GM12872 (cell line): Measurements from ENCODE around the gene LAMB4.

Source experiments
- CTCF ChIP-seq: IDR thresholded peaks from 3 replicates; pipeline ENCODE4 v1.5.1; 2011; ENCODE audit warnings: low read depth, mild to moderate bottlenecking, low read length, moderate library complexity; ENCODE audit not compliant: insufficient read depth

The LAMB4 gene

GRCh38 chr7:108072116-108072515, 58.0 kb downstream of the LAMB4 start:
- no peak for TF ChIP-seq CTCF

DNA sequence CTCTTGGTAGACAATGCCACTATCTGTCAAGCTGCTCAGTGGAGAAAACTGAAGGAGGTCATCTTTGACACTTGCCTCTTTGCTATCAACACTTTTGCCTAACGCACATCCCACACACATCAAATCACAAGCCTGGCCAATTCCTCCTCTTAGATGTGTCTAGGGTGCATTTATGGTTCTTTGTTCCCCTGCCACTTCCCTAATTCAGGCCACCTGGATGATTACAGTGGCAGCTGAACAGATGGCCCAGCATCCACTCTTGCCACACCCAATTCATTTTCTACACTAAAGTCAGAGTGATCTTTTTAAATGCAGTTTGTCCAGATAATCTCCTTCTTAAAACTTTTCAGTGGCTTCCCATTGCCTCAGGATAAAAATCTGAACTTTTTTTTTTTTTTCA, 58.6 kb downstream of the LAMB4 start:
- no peak for TF ChIP-seq CTCF

DNA sequence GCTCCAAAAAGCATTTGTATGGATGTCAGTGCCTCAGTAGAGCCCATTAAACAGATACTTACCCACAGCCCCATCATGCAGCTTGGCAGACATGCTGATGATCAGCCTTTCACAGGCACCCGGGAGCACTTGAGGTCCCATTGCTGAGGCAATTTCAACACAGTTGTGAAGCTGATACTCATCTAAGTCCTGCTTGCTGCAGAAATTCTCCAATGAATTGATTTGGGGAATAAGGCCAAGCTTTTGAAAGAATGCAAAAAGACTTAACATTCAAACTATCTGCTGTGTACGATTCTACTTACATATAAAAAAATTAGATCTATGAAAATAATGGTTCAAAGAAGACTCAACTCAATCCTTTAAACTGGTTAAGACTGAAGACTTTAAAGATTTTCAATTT, 60.5 kb downstream of the LAMB4 start:
- TF ChIP-seq CTCF, result no peak

DNA sequence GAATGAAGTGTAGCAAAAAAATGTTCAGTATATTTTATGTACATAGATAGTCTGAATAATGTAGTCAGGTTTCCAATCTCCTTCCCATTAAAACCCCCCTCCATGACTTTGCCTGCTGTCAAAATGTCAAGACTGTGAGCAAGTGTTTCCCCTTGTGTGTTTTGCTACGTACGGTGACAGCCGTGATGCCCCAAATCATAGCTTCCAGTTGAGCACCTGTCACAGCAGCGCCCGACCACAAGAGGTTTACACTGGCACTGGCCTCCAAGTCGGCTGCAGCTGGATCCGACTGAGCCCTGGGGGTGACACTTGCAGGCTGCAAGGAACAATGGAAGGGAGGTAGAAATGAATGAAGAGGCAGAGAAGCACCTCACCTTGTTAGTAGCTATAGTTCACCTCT, 62.3 kb downstream of the LAMB4 start:
- no peak for TF ChIP-seq CTCF

GRCh38 chr7:108066486-108066885, 63.7 kb downstream of the LAMB4 start:
- TF ChIP-seq CTCF, result no peak

DNA sequence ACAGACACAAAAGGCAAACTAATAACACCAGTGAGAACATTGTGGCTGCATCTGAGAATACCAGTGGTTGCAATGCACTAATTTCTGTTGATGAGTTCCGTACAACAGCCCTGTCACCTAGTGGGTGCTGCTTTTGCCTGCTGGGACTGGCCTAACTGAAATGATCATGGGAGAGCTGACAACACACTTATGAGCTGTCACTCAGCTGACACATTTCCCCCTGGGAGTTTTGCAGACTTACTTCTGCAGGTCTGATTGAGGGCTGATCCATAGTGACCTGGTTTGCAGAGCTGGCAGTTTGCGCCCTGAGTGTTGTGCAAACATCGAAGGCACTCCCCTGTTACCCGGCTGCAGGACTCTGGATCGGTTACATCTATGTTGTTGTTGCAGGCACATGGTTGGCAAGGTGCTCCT, 66.6 kb downstream of the LAMB4 start:
- TF ChIP-seq CTCF, result no peak

- TF ChIP-seq CTCF, result no peak
Measured at GRCh38 chr7:108062250-108063014, 67.7 kb downstream of the LAMB4 start.
